Left cardiac atrium (tissue), 4 donors: ENCODE results near the gene BPI. TPM values are rescaled to one million over a fixed set of nuclear protein-coding genes. Genes with fewer than 3 reads are reported as not detected.
"Not testable (repeated sequence)": the region's sequence is repeated elsewhere in the genome, so short reads cannot be mapped to it uniquely, and the experiment has no call there.

Experiments
- ATAC-seq, 2 donors: fragments of 200-7000 bp; cut with Tn5 transposase; one replicate each; pipeline ENCODE4 v1.9.1; 2020; ENCODE audit warnings: mild to moderate bottlenecking in 2 of 2, moderate library complexity in 2 of 2
- DNase-seq: peaks from one replicate; pipeline ENCODE4 v3.0.0-alpha.2; 2020
- intact Hi-C, 2 donors: fragments of 100-400 bp; cut with DNase I; formaldehyde crosslinking; loops; one replicate each; pipeline versions ENCODE4 v1.14.1 to v1.15.1; 2022 to 2023
- total RNA-seq, 2 donors: library from RNA; stranded (reverse); fragmentation: NEBNext Ultra II Directional; extraction: Animal tissue kit (Norgen Biotek cat#: 25700); gene quantifications; one replicate each; pipeline ENCODE4 v1.2.1, GENCODE V29; 2021
- donor health status: DM: no; HTN: yes; CAD: no.
- donor health status: DM: no; HTN: yes; CAD: no; lungs with severe emphysema.
- donor health status: DM: yes; HTN: yes; CAD: no.
- donor health status: Dilated cardiomyopathy.

The BPI gene
- total RNA-seq, 2 donors from 2014 or later, result not detected

DNA sequence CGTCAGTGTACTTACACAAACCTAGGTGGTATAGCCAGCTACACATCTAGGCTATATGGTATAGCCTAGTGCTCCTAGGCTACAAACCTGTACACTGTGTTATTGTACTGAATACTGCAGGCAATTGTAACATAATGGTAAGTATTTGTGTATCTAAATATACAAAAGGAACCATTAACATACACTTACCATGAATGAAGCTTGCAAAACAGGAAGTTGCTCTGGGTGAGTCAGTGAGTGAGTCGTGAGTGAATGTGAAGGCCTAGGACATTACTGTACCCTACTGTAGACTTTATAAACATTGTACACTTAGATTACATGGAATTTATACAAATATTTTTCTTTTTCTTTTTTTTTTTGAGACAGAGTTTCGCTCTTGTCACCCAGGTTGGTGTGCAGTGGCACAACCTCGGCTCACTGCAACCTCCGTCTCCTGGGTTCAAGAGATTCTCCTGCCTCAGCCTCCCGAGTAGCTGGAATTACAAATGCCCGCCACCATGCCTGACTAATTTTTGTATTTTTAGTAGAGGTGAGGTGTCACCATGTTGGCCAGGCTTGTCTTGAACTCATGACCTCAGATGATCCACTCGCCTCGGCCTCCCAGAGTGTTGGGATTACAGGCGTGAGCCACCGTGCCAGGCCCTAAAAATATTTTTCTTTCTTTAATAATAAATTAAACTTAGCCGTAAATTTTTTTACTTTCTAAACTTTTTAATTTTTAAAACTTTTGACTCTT, 28.0 kb upstream of the BPI start:
- DNase-seq (no peak), ATAC-seq (no peak)
- intact Hi-C loops, result no loop called here

DNA sequence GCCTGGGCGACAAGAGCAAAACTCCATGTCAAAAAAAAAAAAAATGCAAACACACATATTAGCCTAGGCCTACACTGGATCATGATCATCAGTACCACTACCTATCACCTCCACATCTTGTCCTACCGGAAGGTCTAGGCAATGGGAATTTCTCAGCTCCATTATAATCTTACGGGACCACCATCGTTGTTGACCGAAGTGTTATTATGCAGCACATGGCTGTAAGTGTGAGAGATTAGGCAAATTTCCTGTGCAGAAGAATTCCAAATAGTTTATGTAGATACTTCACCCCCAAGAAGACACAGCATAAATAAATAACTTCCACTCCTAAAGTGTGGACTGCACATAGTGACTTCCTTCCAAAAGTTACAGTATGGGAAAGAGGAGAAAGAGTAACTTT, 26.7 kb upstream of the BPI start:
- DNase-seq, result no peak
- intact Hi-C loops, result no loop called here
- no peak for ATAC-seq

DNA sequence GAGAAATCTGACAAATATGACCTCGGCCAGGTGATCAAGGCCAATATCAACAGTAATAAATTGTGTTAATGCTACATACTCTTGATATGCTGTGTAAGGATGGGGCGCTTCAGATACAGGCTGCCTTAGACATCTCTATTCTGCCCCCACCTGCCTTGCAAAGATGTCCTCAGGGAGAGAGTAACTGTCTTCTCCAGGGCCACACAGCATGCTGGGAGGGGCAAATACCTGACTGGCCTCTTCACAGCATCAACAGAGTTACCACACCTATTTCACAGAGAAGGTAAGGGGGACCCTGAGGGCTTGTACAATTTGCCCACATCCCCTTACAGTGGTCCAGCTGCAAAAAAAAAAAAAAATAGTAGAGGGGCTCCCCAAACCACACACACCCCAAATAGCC, 26.3 kb upstream of the BPI start:
- DNase-seq (no peak), ATAC-seq (no peak)
- intact Hi-C loops, result no loop called here

DNA sequence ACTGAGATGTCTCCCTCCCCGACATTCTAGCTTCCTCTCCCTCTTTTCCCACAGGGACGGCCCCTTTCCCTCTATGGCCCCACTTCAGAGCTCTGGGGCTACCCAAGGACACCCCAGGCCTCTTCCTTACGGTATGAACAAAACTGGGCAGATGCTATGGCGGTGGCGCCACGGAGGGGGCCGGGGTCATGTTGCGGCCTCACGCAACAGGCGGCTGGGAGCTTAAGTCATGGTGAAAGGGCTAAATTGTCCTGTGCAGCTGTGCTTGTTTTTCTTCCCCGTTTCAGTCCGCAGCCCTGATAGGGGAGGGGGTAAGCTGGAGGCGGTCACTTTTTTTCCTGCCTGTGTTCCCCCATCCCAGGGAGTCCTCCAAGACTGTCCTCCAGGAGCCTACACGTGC, 25.8 kb upstream of the BPI start:
- ATAC-seq (peak in 1 of 2 donors; percentile 23), DNase-seq (no peak)
- intact Hi-C loops, result no loop called here

DNA sequence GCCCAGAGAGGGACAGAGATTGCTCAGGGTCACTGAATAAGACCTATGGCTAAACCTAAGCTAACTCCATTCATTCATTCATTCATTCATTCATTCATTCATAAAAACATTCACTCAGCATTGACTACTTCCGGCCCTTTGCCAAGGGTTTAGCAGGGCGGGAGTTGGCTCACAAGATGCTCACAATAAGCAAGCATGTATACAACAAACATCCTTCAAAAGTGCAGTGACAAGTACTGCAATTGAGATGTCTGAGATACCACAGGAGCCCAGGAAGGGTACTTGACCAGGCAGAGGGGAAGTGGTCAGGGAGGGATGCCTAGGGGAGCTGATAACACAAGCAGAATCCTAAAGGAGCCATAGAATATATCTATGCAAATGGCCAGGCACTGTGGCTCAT, 25.2 kb upstream of the BPI start:
- DNase-seq (no peak), ATAC-seq (no peak)
- intact Hi-C loops, result no loop called here

GRCh38 chr20:38281176-38281915, 22.6 kb upstream of the BPI start:
- DNase-seq, ATAC-seq, intact Hi-C loops: not testable (repeated sequence)

GRCh38 chr20:38283236-38283635, 20.7 kb upstream of the BPI start:
- ATAC-seq, result no peak
- DNase-seq, result no peak
- intact Hi-C loops, result no loop called here

- ATAC-seq, intact Hi-C loops, DNase-seq: not testable (repeated sequence)
Observed at GRCh38 chr20:38284066-38284650, 19.8 kb upstream of the BPI start.

GRCh38 chr20:38284893-38285444, 19.0 kb upstream of the BPI start:
- no peak for ATAC-seq
- intact Hi-C loops, result no loop called here
- DNase-seq, result no peak

- DNase-seq (peak; percentile 57), ATAC-seq (peak; percentile 56 to 80)
- intact Hi-C loops, result no loop called here
Observed at GRCh38 chr20:38286586-38287531, 17.1 kb upstream of the BPI start.

DNA sequence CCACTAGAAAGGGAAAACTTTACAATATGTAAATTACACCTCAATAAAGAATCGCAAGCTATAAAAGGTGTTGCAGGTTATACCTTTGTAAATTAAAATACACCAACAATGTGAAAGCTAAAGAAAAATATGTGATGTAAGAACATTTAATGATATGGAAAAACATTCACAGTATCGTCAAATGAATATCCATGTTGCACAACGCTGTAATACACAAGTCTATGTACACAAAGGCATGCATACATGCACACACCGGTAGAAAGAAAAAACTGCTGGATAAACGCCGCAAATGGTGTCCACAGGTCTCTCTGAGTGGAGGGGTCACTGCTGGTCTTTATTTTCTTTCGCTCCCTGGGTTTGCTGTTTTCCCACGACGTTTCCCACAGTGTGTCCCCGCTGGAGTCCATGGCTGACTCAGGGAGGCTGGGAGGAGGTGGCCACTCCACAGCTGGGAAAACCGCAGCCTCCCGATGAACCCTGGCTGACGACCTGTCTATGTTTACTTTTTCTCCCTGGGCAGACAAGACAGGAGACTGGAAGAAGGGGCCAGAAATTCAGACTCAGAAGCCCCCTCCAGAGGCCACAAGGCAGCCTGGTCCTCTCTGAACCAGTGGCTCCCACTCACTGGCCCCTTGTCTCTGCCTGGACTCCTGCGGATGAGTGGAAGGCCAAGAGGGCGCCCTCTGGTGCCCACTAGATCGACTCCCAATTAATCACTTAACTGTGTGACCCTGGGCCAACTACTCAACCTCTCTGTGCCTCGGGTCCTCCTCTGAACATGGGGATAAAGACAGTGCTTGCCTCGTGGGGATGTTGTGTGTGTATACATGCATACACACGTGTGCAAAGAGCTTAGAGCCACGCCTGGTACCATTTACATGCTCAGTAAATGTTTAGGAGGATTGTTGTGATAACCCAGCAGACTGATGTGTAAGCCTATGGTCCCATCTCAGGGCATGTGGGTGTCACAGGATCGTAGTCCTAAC, 12.8 kb upstream of the BPI start:
- DNase-seq (peak; percentile 78), ATAC-seq (peak; percentile 56 to 88)
- intact Hi-C loops, result no loop called here

- ATAC-seq (no peak), DNase-seq (no peak)
- intact Hi-C loops, result no loop called here
Observed at GRCh38 chr20:38291966-38292365, 12.0 kb upstream of the BPI start.

GRCh38 chr20:38293491-38294065, 10.4 kb upstream of the BPI start:
- intact Hi-C loops, result no loop called here
- ATAC-seq (peak in 1 of 2 donors; percentile 32), DNase-seq (no peak)

- no peak for DNase-seq
Observed at GRCh38 chr20:38294076-38294591, 9.8 kb upstream of the BPI start.

DNA sequence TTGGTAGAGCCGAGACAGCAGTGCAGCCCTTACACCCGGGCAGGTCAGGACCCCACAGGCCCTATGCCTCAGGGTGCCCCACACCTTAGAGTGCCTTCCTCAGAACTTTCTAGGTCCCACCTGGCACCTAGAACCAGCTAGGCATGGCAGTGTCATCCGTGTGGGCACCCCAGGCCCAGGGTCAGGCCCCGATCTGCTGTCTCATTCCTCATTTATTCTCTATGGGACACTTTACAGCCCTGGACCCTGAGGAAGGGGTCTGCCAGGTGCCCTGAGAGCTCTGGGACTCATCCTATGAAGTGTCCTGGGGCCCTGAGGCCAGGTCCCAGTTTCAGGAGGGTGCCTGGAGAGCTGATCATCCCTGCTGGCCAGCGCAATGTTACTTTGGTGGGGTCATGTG, 8.1 kb upstream of the BPI start:
- ATAC-seq (no peak), DNase-seq (no peak)
- intact Hi-C loops, result no loop called here

More at GRCh38 chr20:38294076-38294591, 9.8 kb upstream of the BPI start:
- intact Hi-C loops, result no loop called here
- ATAC-seq, result no peak

- intact Hi-C loops, result no loop called here
- DNase-seq, result no peak
- ATAC-seq, result no peak
Observed at GRCh38 chr20:38296433-38296832, 7.5 kb upstream of the BPI start.
